ENCODE results near the gene ADPRM. TPM values are rescaled to one million over a fixed set of nuclear protein-coding genes. Genes with fewer than 3 reads are reported as not detected.

ADPRM gene
- total RNA-seq, 2 experiments from 2014 or later: 15.3 to 15.4 TPM

GRCh38 chr17:10735821-10736220 lies 38.4 kb downstream of the ADPRM start:
- no peak overlapping the region for H3K27ac Mint-ChIP-seq
- no peak overlapping the region for H3K4me3 Mint-ChIP-seq
- peaks cover 8% of the 10 kb centered on the region for H3K4me1 Mint-ChIP-seq
- H3K9me3 Mint-ChIP-seq: no peaks in the 10 kb centered on the region
- no peaks in the 10 kb centered on the region for H3K36me3 Mint-ChIP-seq (ENCODE audit: low read depth)
- CTCF ChIA-PET: interaction anchor here (1.0 to 3.2 kb wide), 2 partner anchors 8 to 109 kb away, joined by 3 to 20 read pairs; no protein-coding TSS in a partner anchor
- DNase-seq: no peak
- POLR2A ChIA-PET: interaction anchor here (1.1 kb wide), 1 partner anchor 36 kb away, joined by 3 read pairs; no protein-coding TSS in a partner anchor
- peaks cover 3% of the 10 kb centered on the region for H3K27me3 Mint-ChIP-seq

- CTCF ChIA-PET: interaction anchor here (0.8 to 3.2 kb wide), 10 partner anchors 10 to 110 kb away, joined by 3 to 20 read pairs (median 4); no protein-coding TSS in a partner anchor
- Mint-ChIP-seq H3K36me3 (ENCODE audit: low read depth) (no peaks in the 10 kb centered on the region), H3K4me3 (no peak overlapping the region), H3K9me3 (no peaks in the 10 kb centered on the region), H3K27ac (no peak overlapping the region), H3K27me3 (peaks cover 2% of the 10 kb centered on the region), H3K4me1 (peaks cover 5% of the 10 kb centered on the region)
- DNase-seq: peak; percentile 30
- POLR2A ChIA-PET: no interaction called here
Observed at GRCh38 chr17:10737168-10737622, 39.8 kb downstream of the ADPRM start.

GRCh38 chr17:10737736-10738135 lies 40.3 kb downstream of the ADPRM start:
- ChIA-PET CTCF (interaction anchor here (1.2 to 3.2 kb wide), 8 partner anchors 9 to 109 kb away, joined by 3 to 20 read pairs (median 4); no protein-coding TSS in a partner anchor), POLR2A (no interaction called here)
- Mint-ChIP-seq H3K36me3 (ENCODE audit: low read depth) (no peaks in the 10 kb centered on the region), H3K27ac (no peak overlapping the region), H3K4me1 (peaks cover 5% of the 10 kb centered on the region), H3K27me3 (peaks cover 2% of the 10 kb centered on the region), H3K9me3 (no peaks in the 10 kb centered on the region), H3K4me3 (no peak overlapping the region)
- DNase-seq: no peak

GRCh38 chr17:10738521-10739258 lies 41.3 kb downstream of the ADPRM start:
- CTCF ChIA-PET: interaction anchor here (1.0 kb wide), 1 partner anchor 106 kb away, joined by 3 read pairs; no protein-coding TSS in a partner anchor

GRCh38 chr17:10739386-10739785 lies 42.0 kb downstream of the ADPRM start:
- DNase-seq: no peak
- Mint-ChIP-seq H3K4me3 (no peak overlapping the region), H3K4me1 (peaks cover 5% of the 10 kb centered on the region), H3K36me3 (ENCODE audit: low read depth) (no peaks in the 10 kb centered on the region), H3K9me3 (no peaks in the 10 kb centered on the region), H3K27ac (no peak overlapping the region), H3K27me3 (peaks cover 3% of the 10 kb centered on the region)
- ChIA-PET CTCF (interaction anchor here (1.0 kb wide), 1 partner anchor 105 kb away, joined by 3 read pairs; no protein-coding TSS in a partner anchor), POLR2A (no interaction called here)

More at GRCh38 chr17:10738521-10739258, 41.3 kb downstream of the ADPRM start:
- POLR2A ChIA-PET: no interaction called here
- H3K4me3 Mint-ChIP-seq: no peak overlapping the region
- no peak overlapping the region for H3K27ac Mint-ChIP-seq
- no peaks in the 10 kb centered on the region for H3K36me3 Mint-ChIP-seq (ENCODE audit: low read depth)
- DNase-seq: no peak
- peaks cover 2% of the 10 kb centered on the region for H3K27me3 Mint-ChIP-seq
- peaks cover 5% of the 10 kb centered on the region for H3K4me1 Mint-ChIP-seq
- H3K9me3 Mint-ChIP-seq: no peaks in the 10 kb centered on the region

- Mint-ChIP-seq H3K4me3 (no peak overlapping the region), H3K27me3 (peaks cover 4% of the 10 kb centered on the region), H3K4me1 (peaks cover 9% of the 10 kb centered on the region), H3K9me3 (no peaks in the 10 kb centered on the region), H3K36me3 (ENCODE audit: low read depth) (no peaks in the 10 kb centered on the region), H3K27ac (no peak overlapping the region)
- DNase-seq: no peak
- ChIA-PET POLR2A (no interaction called here), CTCF (no interaction called here)
Observed at GRCh38 chr17:10741416-10742135, 44.2 kb downstream of the ADPRM start.

- CTCF ChIA-PET: no interaction called here
- H3K36me3 Mint-ChIP-seq (ENCODE audit: low read depth): no peaks in the 10 kb centered on the region
Observed at GRCh38 chr17:10742431-10742830, 45.0 kb downstream of the ADPRM start.

GRCh38 chr17:10743316-10744009 lies 46.1 kb downstream of the ADPRM start:
- POLR2A ChIA-PET: no interaction called here
- CTCF ChIA-PET: no interaction called here

More at GRCh38 chr17:10742431-10742830, 45.0 kb downstream of the ADPRM start:
- DNase-seq: no peak
- H3K4me3 Mint-ChIP-seq: no peak overlapping the region
- H3K9me3 Mint-ChIP-seq: no peaks in the 10 kb centered on the region
- H3K27ac Mint-ChIP-seq: no peak overlapping the region
- peaks cover 5% of the 10 kb centered on the region for H3K4me1 Mint-ChIP-seq
- peaks cover 5% of the 10 kb centered on the region for H3K27me3 Mint-ChIP-seq
- POLR2A ChIA-PET: no interaction called here

GRCh38 chr17:10744501-10745000 lies 47.2 kb downstream of the ADPRM start:
- Mint-ChIP-seq H3K27ac (no peak overlapping the region), H3K36me3 (ENCODE audit: low read depth) (no peaks in the 10 kb centered on the region), H3K9me3 (no peaks in the 10 kb centered on the region), H3K27me3 (peaks cover 10% of the 10 kb centered on the region), H3K4me3 (no peak overlapping the region), H3K4me1 (peaks cover 4% of the 10 kb centered on the region)
- ChIA-PET POLR2A (no interaction called here), CTCF (no interaction called here)
- DNase-seq: no peak

More at GRCh38 chr17:10743316-10744009, 46.1 kb downstream of the ADPRM start:
- peaks cover 10% of the 10 kb centered on the region for H3K27me3 Mint-ChIP-seq
- H3K27ac Mint-ChIP-seq: no peak overlapping the region
- H3K36me3 Mint-ChIP-seq (ENCODE audit: low read depth): no peaks in the 10 kb centered on the region
- no peak for DNase-seq
- H3K9me3 Mint-ChIP-seq: no peaks in the 10 kb centered on the region
- H3K4me1 Mint-ChIP-seq: peaks cover 4% of the 10 kb centered on the region
- H3K4me3 Mint-ChIP-seq: no peak overlapping the region

GRCh38 chr17:10745231-10745630 lies 47.8 kb downstream of the ADPRM start:
- DNase-seq: no peak

GRCh38 chr17:10748531-10749181 lies 51.3 kb downstream of the ADPRM start:
- no peaks in the 10 kb centered on the region for H3K36me3 Mint-ChIP-seq (ENCODE audit: low read depth)
- ChIA-PET CTCF (no interaction called here), POLR2A (no interaction called here)
- H3K27me3 Mint-ChIP-seq: peaks cover 10% of the 10 kb centered on the region
- H3K9me3 Mint-ChIP-seq: no peaks in the 10 kb centered on the region
- H3K4me1 Mint-ChIP-seq: peaks cover 4% of the 10 kb centered on the region
- no peak overlapping the region for H3K27ac Mint-ChIP-seq
- no peak overlapping the region for H3K4me3 Mint-ChIP-seq
- DNase-seq: no peak

More at GRCh38 chr17:10745231-10745630, 47.8 kb downstream of the ADPRM start:
- no peak overlapping the region for H3K4me3 Mint-ChIP-seq
- H3K27ac Mint-ChIP-seq: no peak overlapping the region
- H3K36me3 Mint-ChIP-seq (ENCODE audit: low read depth): no peaks in the 10 kb centered on the region
- H3K4me1 Mint-ChIP-seq: peaks cover 4% of the 10 kb centered on the region
- H3K27me3 Mint-ChIP-seq: peaks cover 10% of the 10 kb centered on the region
- CTCF ChIA-PET: no interaction called here
- no peaks in the 10 kb centered on the region for H3K9me3 Mint-ChIP-seq
- POLR2A ChIA-PET: no interaction called here

GRCh38 chr17:10750210-10750609 lies 52.8 kb downstream of the ADPRM start:
- no peak for DNase-seq
- Mint-ChIP-seq H3K4me3 (no peak overlapping the region), H3K27me3 (peaks cover 6% of the 10 kb centered on the region), H3K27ac (no peak overlapping the region), H3K36me3 (ENCODE audit: low read depth) (no peaks in the 10 kb centered on the region), H3K4me1 (no peaks in the 10 kb centered on the region), H3K9me3 (no peaks in the 10 kb centered on the region)
- CTCF ChIA-PET: no interaction called here
- POLR2A ChIA-PET: no interaction called here

All from activated CD4-positive, alpha-beta memory T cell treated with anti-CD3 and anti-CD28 coated beads, Interleukin-2, amount 10 ng/mL, durations not matched to agents 7 days and 5 days (primary cell).